Endothelial cell of umbilical vein (primary cell): ENCODE data around the gene AGBL5. TPM values are rescaled to one million over a fixed set of nuclear protein-coding genes. Genes with fewer than 3 reads are reported as not detected.

Experiments
- BruUV-seq: library from RNA; stranded (reverse); fragments of 400-500 nt; replicated peaks from 2 replicates; lab custom pipeline; 2021; lab: Mats Ljungman, UMichigan
- CTCF ChIA-PET: fragments of 300-600, 350-600 bp; sonication (Branson Sonifier 250); formaldehyde crosslinking; loops from one replicate; lab custom pipeline; 2021; ENCODE audit warnings: antibody characterized with exemption, inconsistent platforms; lab: Charles Lee
- POLR2A ChIA-PET: fragments of 300-600, 350-600 bp; sonication (Branson Sonifier 250); formaldehyde crosslinking; loops from one replicate; lab custom pipeline; 2021; ENCODE audit warnings: antibody characterized with exemption, inconsistent platforms; lab: Charles Lee
- DNase-seq: peaks from one replicate; pipeline ENCODE4 v3.0.0-alpha.2; 2011; ENCODE audit warnings: low read depth, low spot score
- FAIRE-seq: peaks from 2 replicates; lab custom pipeline; 2011; peaks lifted over from hg19 to GRCh38; lab: Jason Lieb, UNC
- H2AFZ ChIP-seq: 2 replicates; pipeline ENCODE4 v1.6.0; 2012; ENCODE audit warnings: low read depth, low read length, control low read depth, inconsistent platforms
- H3K27ac ChIP-seq: 2 replicates; pipeline ENCODE4 v1.5.1; 2011; ENCODE audit warnings: low read depth, mild to moderate bottlenecking, control low read depth, low read length, moderate library complexity; ENCODE audit not compliant: insufficient read depth
- H3K27me3 ChIP-seq, 2 experiments: 2 replicates each; pipeline versions ENCODE4 v1.6.0 to v1.6.1; 2011; ENCODE audit warnings: low read length in 2 of 2, mixed read lengths in 1 of 2; ENCODE audit not compliant: control insufficient read depth in 2 of 2, insufficient read depth in 2 of 2
- H3K36me3 ChIP-seq, 2 experiments: 2 replicates in 1 of 2; 3 replicates in 1 of 2; pipeline ENCODE4 v1.5.1; 2011; ENCODE audit warnings: low read length in 2 of 2, mild to moderate bottlenecking in 1 of 2, moderate library complexity in 1 of 2; ENCODE audit not compliant: control insufficient read depth in 2 of 2, insufficient read depth in 2 of 2; ENCODE audit errors: extremely low read depth in 1 of 2
- H3K4me1 ChIP-seq: 3 replicates; pipeline ENCODE4 v1.5.1; 2011; ENCODE audit warnings: mild to moderate bottlenecking, low read length; ENCODE audit not compliant: control insufficient read depth, insufficient read depth; ENCODE audit errors: extremely low read depth
- H3K4me2 ChIP-seq: 2 replicates; pipeline ENCODE4 v1.6.1; 2011; ENCODE audit warnings: low read length, control low read depth, mixed read lengths; ENCODE audit not compliant: insufficient read depth
- H3K4me3 ChIP-seq, 3 experiments: fragments of 200-600 bp in 1 of 3; sonication (generic), shearing (Covaris generic) in 1 of 3; replicated peaks in 1 of 3; 2 replicates each; pipeline ENCODE4 v1.5.1; 2011 to 2016; ENCODE audit warnings: control low read depth in 3 of 3, low read length in 3 of 3, mild to moderate bottlenecking in 2 of 3, inconsistent platforms in 1 of 3, low read depth in 1 of 3, moderate library complexity in 1 of 3; ENCODE audit not compliant: insufficient read depth in 1 of 3
- H3K79me2 ChIP-seq: 2 replicates; pipeline ENCODE4 v1.6.0; 2012; ENCODE audit warnings: low read length, inconsistent platforms; ENCODE audit not compliant: control insufficient read depth, insufficient read depth
- H3K9ac ChIP-seq: replicated peaks from 2 replicates; pipeline ENCODE3; 2011; ENCODE audit warnings: low read length, control low read depth; ENCODE audit not compliant: insufficient read depth; ENCODE audit errors: extremely low read depth
- H3K9me1 ChIP-seq: replicated peaks from 3 replicates; pipeline ENCODE4 v1.6.0; 2011; ENCODE audit warnings: mild to moderate bottlenecking, low read length; ENCODE audit not compliant: control insufficient read depth, insufficient read depth; ENCODE audit errors: extremely low read depth
- H3K9me3 ChIP-seq: replicated peaks from 2 replicates; pipeline ENCODE4 v1.5.1; 2012; ENCODE audit warnings: low read length, inconsistent platforms; ENCODE audit not compliant: control insufficient read depth, insufficient read depth
- H4K20me1 ChIP-seq: replicated peaks from 2 replicates; pipeline ENCODE3; 2011; ENCODE audit warnings: mild to moderate bottlenecking, low read length; ENCODE audit not compliant: control insufficient read depth, insufficient read depth; ENCODE audit errors: extremely low read depth
- CTCF ChIP-seq, 2 donors: IDR thresholded peaks; 1 replicate in 1 of 2; 2 replicates in 1 of 2; pipeline ENCODE4 v1.5.1; 2011; ENCODE audit warnings: low read length in 2 of 2, mild to moderate bottlenecking in 2 of 2, moderate library complexity in 2 of 2, control low read depth in 1 of 2, inconsistent platforms in 1 of 2, low read depth in 1 of 2; ENCODE audit not compliant: insufficient read depth in 1 of 2; ENCODE audit errors: extremely low read depth in 1 of 2
- EZH2 ChIP-seq: IDR thresholded peaks from 2 replicates; pipeline ENCODE4 v1.6.1; 2012; ENCODE audit warnings: borderline replicate concordance, low read depth, mild to moderate bottlenecking, moderate library complexity, low read length, inconsistent platforms; ENCODE audit not compliant: severe bottlenecking
- FOS ChIP-seq: IDR thresholded peaks from 2 replicates; pipeline ENCODE4 v1.6.1; 2011; ENCODE audit warnings: mild to moderate bottlenecking, low read length, moderate library complexity, borderline replicate concordance; ENCODE audit not compliant: insufficient read depth
- GATA2 ChIP-seq: IDR thresholded peaks from 2 replicates; pipeline ENCODE4 v1.7.0; 2011; ENCODE audit warnings: low read depth, mild to moderate bottlenecking, moderate library complexity, mixed read lengths, low read length; ENCODE audit not compliant: insufficient read length, insufficient read depth
- JUN ChIP-seq: IDR thresholded peaks from 2 replicates; pipeline ENCODE4 v1.6.1; 2011; ENCODE audit warnings: borderline replicate concordance, low read depth; ENCODE audit not compliant: insufficient read length, insufficient read depth
- MAX ChIP-seq: IDR thresholded peaks from 2 replicates; pipeline ENCODE4 v1.6.1; 2011; ENCODE audit not compliant: insufficient read depth, insufficient read length
- MYC ChIP-seq: IDR thresholded peaks from one replicate; pipeline ENCODE4 v1.6.1; 2011; ENCODE audit warnings: mild to moderate bottlenecking, low read depth, low read length
- POLR2A ChIP-seq: IDR thresholded peaks from 2 replicates; pipeline ENCODE4 v1.6.1; 2012; ENCODE audit warnings: low read depth, mild to moderate bottlenecking, control low read depth, low read length
- POLR2AphosphoS5 ChIP-seq: IDR thresholded peaks from 2 replicates; pipeline ENCODE4 v1.6.1; 2012; ENCODE audit warnings: low read depth, mild to moderate bottlenecking, control low read depth, low read length, moderate library complexity; ENCODE audit not compliant: insufficient read depth
- dilution Hi-C: fragments of 300-500 bp; cut with MboI; formaldehyde crosslinking; loops from one replicate; pipeline ENCODE4 v1.15.0; 2019; ENCODE audit warnings: low sequenced_read_pairs; ENCODE audit not compliant: extremely low pct_ligation_motif_present
- intact Hi-C: fragments of 100-400 bp; cut with micrococcal nuclease; formaldehyde crosslinking; loops from one replicate; pipeline ENCODE4 v1.10.0; 2022
- polyA plus RNA-seq, 4 experiments: library from polyadenylated mRNA; depleted of rRNA in 3 of 4; stranded (reverse) in 3 of 4; unstranded in 1 of 4; fragments of >200 nt; gene quantifications; 2 replicates each; pipeline versions ENCODE4 v1.2.1 to v1.2.3, GENCODE V29; 2011 to 2012; ENCODE audit warnings: missing spikeins in 1 of 4
- total RNA-seq: library from RNA; stranded (reverse); gene quantifications from 2 replicates; pipeline ENCODE4 v1.2.3, GENCODE V29; 2021

AGBL5 gene
- total and polyA plus RNA-seq, 2 donors (not counting 3 experiments of a cell fraction or from before 2014, with no cell fraction given) = 28.2 to 41.9 TPM

GRCh38 chr2:27051902-27052645 is 606 bp downstream of the AGBL5 start:
- no TSS peak for BruUV-seq

GRCh38 chr2:27053321-27053720 is 1.9 kb downstream of the AGBL5 start:
- Histone ChIP-seq H3K4me3 (no peak overlapping the region), H3K9me1 (no peaks in the 10 kb centered on the region), H3K27me3 (no peaks in the 10 kb centered on the region), H4K20me1 (no peaks in the 10 kb centered on the region), H3K79me2 (no peaks in the 10 kb centered on the region), H3K36me3 (peaks cover 3 to 27% of the 10 kb centered on the region in 2 experiments), H3K9ac (no peak overlapping the region), H3K4me2 (no peak overlapping the region), H3K4me1 (peaks cover 12% of the 10 kb centered on the region), H3K9me3 (no peaks in the 10 kb centered on the region), H2AFZ (no peak overlapping the region), H3K27ac (no peak overlapping the region)
- intact Hi-C loops (no loop called here), dilution Hi-C loops (no loop called here)
- TF ChIP-seq POLR2AphosphoS5 (no peak), CTCF (IDR thresholded peaks at IDR 0.05; ENCODE audit: extremely low read depth in 1 of 2, insufficient read depth in 1 of 2, low read depth in 1 of 2, low read length in 2 of 2) (no peak), MAX (no peak), GATA2 (no peak), FOS (no peak), POLR2A (no peak), EZH2 (no peak), MYC (no peak), JUN (no peak)
- no TSS peak for BruUV-seq
- CTCF ChIA-PET = interaction anchor here (3.8 to 5.9 kb wide), 2 partner anchors 19 to 92 kb away, joined by 25 to 34 read pairs; partner anchors contain the start of gene OST4
- POLR2A ChIA-PET = no interaction called here
- FAIRE-seq (no peak), DNase-seq (no peak)

More at GRCh38 chr2:27051902-27052645, 606 bp downstream of the AGBL5 start:
- no peaks in the 10 kb centered on the region for H3K9me1 ChIP-seq
- H3K79me2 ChIP-seq = no peaks in the 10 kb centered on the region
- DNase-seq (peak; percentile 37), FAIRE-seq (peak; percentile 76)
- H3K4me3 ChIP-seq = peak overlapping the region; percentile 67 to 93 (median 73)
- intact Hi-C loops = loop anchor here (1.0 kb wide), 3 partner anchors 19 to 91 kb away; partner anchors contain the start of genes OST4 and PREB
- CTCF ChIA-PET = interaction anchor here (0.9 to 5.9 kb wide), 9 partner anchors 18 to 206 kb away, joined by 3 to 39 read pairs (median 7); partner anchors contain the start of genes KHK, OST4 and PREB
- H3K9me3 ChIP-seq = no peaks in the 10 kb centered on the region
- no peak overlapping the region for H3K27ac ChIP-seq
- peaks cover 3 to 23% of the 10 kb centered on the region in 2 experiments for H3K36me3 ChIP-seq
- peaks cover 12% of the 10 kb centered on the region for H3K4me1 ChIP-seq
- peak overlapping the region; percentile 76 for H3K4me2 ChIP-seq
- H3K27me3 ChIP-seq = no peaks in the 10 kb centered on the region
- dilution Hi-C loops = no loop called here
- no peaks in the 10 kb centered on the region for H4K20me1 ChIP-seq
- peak overlapping the region; percentile 93 for H2AFZ ChIP-seq
- POLR2A ChIA-PET = interaction anchor here (2.2 kb wide), 1 partner anchor 20 kb away, joined by 7 read pairs; the partner anchor contains the start of gene OST4
- peak overlapping the region; percentile 61 for H3K9ac ChIP-seq
- TF ChIP-seq EZH2 (no peak), MAX (no peak)
